ENCODE data around the gene SIPA1L3. TPM values are rescaled to one million over a fixed set of nuclear protein-coding genes. Genes with fewer than 3 reads are reported as not detected.

The SIPA1L3 gene
- total and polyA plus RNA-seq, 9 of the 15 experiments (the other 6 are each of a cell fraction or from before 2014, with no cell fraction given), result 0.01 to 6.1 (median 2.5) TPM

DNA sequence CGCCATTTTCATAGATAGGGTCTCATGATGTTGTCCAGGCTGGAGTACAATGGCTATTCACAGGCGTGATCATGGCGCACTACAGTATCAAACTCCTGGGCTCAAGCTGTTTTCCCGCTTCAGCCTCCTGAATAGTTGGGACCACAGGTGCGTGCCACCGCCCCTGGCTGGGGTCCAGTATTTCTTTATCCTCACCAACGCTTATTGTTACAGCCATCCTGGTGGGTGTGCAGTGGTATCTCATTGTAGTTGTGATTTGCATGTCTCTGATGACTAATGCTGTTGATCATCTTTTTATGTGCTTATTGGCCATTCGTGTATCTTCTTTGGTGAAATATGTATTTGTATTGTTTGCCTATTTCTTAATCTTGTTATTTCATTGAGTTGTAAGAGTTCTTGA is 49.0 kb downstream of the SIPA1L3 start (continued):
- TF ChIP-seq, protein P1, sequence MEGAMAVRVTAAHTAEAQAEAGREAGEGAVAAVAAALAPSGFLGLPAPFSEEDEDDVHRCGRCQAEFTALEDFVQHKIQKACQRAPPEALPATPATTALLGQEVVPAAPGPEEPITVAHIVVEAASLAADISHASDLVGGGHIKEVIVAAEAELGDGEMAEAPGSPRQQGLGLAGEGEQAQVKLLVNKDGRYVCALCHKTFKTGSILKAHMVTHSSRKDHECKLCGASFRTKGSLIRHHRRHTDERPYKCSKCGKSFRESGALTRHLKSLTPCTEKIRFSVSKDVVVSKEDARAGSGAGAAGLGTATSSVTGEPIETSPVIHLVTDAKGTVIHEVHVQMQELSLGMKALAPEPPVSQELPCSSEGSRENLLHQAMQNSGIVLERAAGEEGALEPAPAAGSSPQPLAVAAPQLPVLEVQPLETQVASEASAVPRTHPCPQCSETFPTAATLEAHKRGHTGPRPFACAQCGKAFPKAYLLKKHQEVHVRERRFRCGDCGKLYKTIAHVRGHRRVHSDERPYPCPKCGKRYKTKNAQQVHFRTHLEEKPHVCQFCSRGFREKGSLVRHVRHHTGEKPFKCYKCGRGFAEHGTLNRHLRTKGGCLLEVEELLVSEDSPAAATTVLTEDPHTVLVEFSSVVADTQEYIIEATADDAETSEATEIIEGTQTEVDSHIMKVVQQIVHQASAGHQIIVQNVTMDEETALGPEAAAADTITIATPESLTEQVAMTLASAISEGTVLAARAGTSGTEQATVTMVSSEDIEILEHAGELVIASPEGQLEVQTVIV (CRISPR knock-in tag; IDR thresholded peaks at IDR 0.05; ENCODE audit: borderline replicate concordance), result no peak

DNA sequence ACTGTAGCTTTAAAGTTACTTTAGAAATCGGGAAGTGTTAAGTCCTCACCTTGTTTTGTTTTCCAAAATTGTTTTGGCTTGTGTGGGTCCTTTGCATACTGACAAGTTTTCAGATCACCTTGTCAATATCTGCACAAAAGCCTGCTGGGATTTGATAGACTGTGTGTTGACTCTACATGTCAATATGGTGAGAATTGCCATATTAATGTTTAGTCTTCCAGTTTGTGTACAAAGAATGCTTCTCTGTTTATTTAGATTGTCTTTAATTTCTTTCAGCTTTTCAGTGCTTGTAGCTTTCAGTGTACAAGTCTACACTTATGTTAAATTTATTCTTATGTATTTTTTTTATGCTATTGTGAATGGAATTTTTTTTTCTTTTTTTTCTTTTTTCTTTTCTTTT is 50.2 kb downstream of the SIPA1L3 start:
- CTCF ChIA-PET (ENCODE audit: low intra/inter-chr PET ratio), result no interaction called here
- no peaks in the 10 kb centered on the region for H3K9me1 ChIP-seq (ENCODE audit: control insufficient read depth, insufficient read depth, low read length)
- no peaks in the 10 kb centered on the region for H3K36me3 ChIP-seq (ENCODE audit: control insufficient read depth, insufficient read depth, low read length)
- H3K27ac ChIP-seq (ENCODE audit: extremely low read depth, low read depth, low read length), result no peak overlapping the region
- no peaks in the 10 kb centered on the region; a peak in 2 of 5 replicates for H3K27me3 ChIP-seq (ENCODE audit: control insufficient read depth in 2 of 2, insufficient read depth in 2 of 2, low read length in 2 of 2)
- no peak for DNase-seq (ENCODE audit: extremely low read depth in 1 of 4, low spot score in 3 of 4)
- H3K4me3 ChIP-seq, result no peak overlapping the region
- no peak overlapping the region for H2AFZ ChIP-seq (ENCODE audit: low read depth, low read length)
- H3K4me1 ChIP-seq (replicated peaks in 1 of 2; ENCODE audit: control insufficient read depth in 2 of 2, insufficient read depth in 2 of 2, low read length in 2 of 2), result no peaks in the 10 kb centered on the region
- no TSS peak for BruUV-seq (replicated peaks)
- intact Hi-C loops (cut with micrococcal nuclease) (no loop called here), in situ Hi-C loops (cut with MboI) (no loop called here)
- no peak for ATAC-seq
- H3K4me2 ChIP-seq (ENCODE audit: insufficient read depth, low read length), result no peak overlapping the region
- 6% methylated on average over 1 of the region's 1 CpG for WGBS (ENCODE audit: insufficient coverage, low coverage, missing lambda C conversion rate)
- H3K9ac ChIP-seq (ENCODE audit: insufficient read depth in 1 of 2, low read depth in 2 of 2, low read length in 2 of 2), result no peak overlapping the region
- H4K20me1 ChIP-seq (replicated peaks; ENCODE audit: control insufficient read depth, insufficient read depth, low read length), result no peaks in the 10 kb centered on the region
- peaks cover 3% of the 10 kb centered on the region for H3K9me3 ChIP-seq (replicated peaks; ENCODE audit: control insufficient read depth, insufficient read depth, low read depth, low read length)
- FAIRE-seq, result no peak
- no peaks in the 10 kb centered on the region for H3K79me2 ChIP-seq (ENCODE audit: control insufficient read depth, insufficient read depth, low read length)
- POLR2A ChIA-PET, result no interaction called here
- TF ChIP-seq FUS (optimal IDR thresholded peaks at IDR 0.05; ENCODE audit: low read depth, low read length) (no peak), ZEB2 (IDR thresholded peaks at IDR 0.05) (no peak), ZNF253 (CRISPR knock-in tag; conservative IDR thresholded peaks at IDR 0.05) (no peak), IFI16 (CRISPR knock-in tag; IDR thresholded peaks at IDR 0.05) (no peak)
- TF ChIP-seq, protein P2, sequence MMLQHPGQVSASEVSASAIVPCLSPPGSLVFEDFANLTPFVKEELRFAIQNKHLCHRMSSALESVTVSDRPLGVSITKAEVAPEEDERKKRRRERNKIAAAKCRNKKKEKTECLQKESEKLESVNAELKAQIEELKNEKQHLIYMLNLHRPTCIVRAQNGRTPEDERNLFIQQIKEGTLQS (IDR thresholded peaks at IDR 0.05), result no peak
- TF ChIP-seq, protein P2 (CRISPR knock-in tag; conservative IDR thresholded peaks at IDR 0.05), result no peak
- TF ChIP-seq, protein P3, sequence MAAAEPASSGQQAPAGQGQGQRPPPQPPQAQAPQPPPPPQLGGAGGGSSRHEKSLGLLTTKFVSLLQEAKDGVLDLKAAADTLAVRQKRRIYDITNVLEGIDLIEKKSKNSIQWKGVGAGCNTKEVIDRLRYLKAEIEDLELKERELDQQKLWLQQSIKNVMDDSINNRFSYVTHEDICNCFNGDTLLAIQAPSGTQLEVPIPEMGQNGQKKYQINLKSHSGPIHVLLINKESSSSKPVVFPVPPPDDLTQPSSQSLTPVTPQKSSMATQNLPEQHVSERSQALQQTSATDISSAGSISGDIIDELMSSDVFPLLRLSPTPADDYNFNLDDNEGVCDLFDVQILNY (CRISPR knock-in tag; IDR thresholded peaks at IDR 0.05), result no peak
- TF ChIP-seq, protein P4, sequence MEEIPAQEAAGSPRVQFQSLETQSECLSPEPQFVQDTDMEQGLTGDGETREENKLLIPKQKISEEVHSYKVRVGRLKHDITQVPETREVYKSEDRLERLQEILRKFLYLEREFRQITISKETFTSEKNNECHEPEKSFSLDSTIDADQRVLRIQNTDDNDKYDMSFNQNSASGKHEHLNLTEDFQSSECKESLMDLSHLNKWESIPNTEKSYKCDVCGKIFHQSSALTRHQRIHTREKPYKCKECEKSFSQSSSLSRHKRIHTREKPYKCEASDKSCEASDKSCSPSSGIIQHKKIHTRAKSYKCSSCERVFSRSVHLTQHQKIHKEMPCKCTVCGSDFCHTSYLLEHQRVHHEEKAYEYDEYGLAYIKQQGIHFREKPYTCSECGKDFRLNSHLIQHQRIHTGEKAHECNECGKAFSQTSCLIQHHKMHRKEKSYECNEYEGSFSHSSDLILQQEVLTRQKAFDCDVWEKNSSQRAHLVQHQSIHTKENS (CRISPR knock-in tag; IDR thresholded peaks at IDR 0.05), result no peak
- TF ChIP-seq, protein P5, sequence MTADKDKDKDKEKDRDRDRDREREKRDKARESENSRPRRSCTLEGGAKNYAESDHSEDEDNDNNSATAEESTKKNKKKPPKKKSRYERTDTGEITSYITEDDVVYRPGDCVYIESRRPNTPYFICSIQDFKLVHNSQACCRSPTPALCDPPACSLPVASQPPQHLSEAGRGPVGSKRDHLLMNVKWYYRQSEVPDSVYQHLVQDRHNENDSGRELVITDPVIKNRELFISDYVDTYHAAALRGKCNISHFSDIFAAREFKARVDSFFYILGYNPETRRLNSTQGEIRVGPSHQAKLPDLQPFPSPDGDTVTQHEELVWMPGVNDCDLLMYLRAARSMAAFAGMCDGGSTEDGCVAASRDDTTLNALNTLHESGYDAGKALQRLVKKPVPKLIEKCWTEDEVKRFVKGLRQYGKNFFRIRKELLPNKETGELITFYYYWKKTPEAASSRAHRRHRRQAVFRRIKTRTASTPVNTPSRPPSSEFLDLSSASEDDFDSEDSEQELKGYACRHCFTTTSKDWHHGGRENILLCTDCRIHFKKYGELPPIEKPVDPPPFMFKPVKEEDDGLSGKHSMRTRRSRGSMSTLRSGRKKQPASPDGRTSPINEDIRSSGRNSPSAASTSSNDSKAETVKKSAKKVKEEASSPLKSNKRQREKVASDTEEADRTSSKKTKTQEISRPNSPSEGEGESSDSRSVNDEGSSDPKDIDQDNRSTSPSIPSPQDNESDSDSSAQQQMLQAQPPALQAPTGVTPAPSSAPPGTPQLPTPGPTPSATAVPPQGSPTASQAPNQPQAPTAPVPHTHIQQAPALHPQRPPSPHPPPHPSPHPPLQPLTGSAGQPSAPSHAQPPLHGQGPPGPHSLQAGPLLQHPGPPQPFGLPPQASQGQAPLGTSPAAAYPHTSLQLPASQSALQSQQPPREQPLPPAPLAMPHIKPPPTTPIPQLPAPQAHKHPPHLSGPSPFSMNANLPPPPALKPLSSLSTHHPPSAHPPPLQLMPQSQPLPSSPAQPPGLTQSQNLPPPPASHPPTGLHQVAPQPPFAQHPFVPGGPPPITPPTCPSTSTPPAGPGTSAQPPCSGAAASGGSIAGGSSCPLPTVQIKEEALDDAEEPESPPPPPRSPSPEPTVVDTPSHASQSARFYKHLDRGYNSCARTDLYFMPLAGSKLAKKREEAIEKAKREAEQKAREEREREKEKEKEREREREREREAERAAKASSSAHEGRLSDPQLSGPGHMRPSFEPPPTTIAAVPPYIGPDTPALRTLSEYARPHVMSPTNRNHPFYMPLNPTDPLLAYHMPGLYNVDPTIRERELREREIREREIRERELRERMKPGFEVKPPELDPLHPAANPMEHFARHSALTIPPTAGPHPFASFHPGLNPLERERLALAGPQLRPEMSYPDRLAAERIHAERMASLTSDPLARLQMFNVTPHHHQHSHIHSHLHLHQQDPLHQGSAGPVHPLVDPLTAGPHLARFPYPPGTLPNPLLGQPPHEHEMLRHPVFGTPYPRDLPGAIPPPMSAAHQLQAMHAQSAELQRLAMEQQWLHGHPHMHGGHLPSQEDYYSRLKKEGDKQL (CRISPR knock-in tag; IDR thresholded peaks at IDR 0.05; ENCODE audit: borderline replicate concordance), result no peak

All from K562 (cell line).